Loucy (cell line): ENCODE data around the gene KRT2.

ENCODE experiments used
- EZH2phosphoT487 ChIP-seq: fragments of 200-600 bp; IDR thresholded peaks from 2 replicates; pipeline ENCODE4 v1.6.1; 2018; ENCODE audit warnings: antibody characterized with exemption, mild to moderate bottlenecking, moderate library complexity, borderline replicate concordance
- TF ChIP-seq, protein P1 (sequence below): fragments of 200-600 bp; sonication (generic); conservative IDR thresholded peaks from 2 replicates; pipeline ENCODE4 v1.5.1; 2014; ENCODE audit warnings: mild to moderate bottlenecking, antibody characterized with exemption, low read length

DNA sequence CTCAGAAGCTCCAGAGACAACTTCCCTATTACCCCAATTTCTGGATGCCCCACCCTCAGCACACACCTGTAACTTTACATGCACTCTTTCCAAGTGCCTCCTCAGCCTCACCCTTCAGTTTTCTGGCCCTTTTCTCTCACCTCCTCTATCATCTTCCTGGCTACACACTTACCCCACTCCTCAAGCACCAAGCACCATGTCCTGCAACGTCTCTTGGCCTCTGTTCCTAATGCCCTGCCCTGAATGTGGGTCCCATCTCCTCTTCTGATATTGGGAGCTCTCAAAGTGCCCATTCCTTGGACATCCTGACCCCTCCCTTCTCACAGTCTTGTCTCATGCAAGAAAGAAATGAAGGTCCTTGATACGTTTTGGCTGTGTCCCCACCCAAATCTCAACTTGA is 51.9 kb downstream of the KRT2 start:
- TF ChIP-seq, protein P1, sequence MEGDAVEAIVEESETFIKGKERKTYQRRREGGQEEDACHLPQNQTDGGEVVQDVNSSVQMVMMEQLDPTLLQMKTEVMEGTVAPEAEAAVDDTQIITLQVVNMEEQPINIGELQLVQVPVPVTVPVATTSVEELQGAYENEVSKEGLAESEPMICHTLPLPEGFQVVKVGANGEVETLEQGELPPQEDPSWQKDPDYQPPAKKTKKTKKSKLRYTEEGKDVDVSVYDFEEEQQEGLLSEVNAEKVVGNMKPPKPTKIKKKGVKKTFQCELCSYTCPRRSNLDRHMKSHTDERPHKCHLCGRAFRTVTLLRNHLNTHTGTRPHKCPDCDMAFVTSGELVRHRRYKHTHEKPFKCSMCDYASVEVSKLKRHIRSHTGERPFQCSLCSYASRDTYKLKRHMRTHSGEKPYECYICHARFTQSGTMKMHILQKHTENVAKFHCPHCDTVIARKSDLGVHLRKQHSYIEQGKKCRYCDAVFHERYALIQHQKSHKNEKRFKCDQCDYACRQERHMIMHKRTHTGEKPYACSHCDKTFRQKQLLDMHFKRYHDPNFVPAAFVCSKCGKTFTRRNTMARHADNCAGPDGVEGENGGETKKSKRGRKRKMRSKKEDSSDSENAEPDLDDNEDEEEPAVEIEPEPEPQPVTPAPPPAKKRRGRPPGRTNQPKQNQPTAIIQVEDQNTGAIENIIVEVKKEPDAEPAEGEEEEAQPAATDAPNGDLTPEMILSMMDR, result no peak
- no peak for TF ChIP-seq EZH2phosphoT487
